Heart left ventricle (tissue), 16 donors: ENCODE results near the gene ABCC1. TPM values are rescaled to one million over a fixed set of nuclear protein-coding genes. Genes with fewer than 3 reads are reported as not detected.

ENCODE experiments used
- ATAC-seq, 4 donors: fragments of 200-7000 bp; cut with Tn5 transposase; one replicate each; pipeline ENCODE4 v1.9.1; 2020 to 2022; ENCODE audit warnings: moderate library complexity in 4 of 4, mild to moderate bottlenecking in 3 of 4, moderate number of reproducible peaks in 1 of 4
- DNase-seq, 5 donors: peaks; one replicate each; pipeline ENCODE4 v3.0.0-alpha.2; 2020
- H3K27ac ChIP-seq, 12 donors: fragments of 200-600 bp; sonication (generic) in 4 of 12; one replicate each; pipeline versions ENCODE4 v1.5.0 to v1.8.0; 2016 to 2022; ENCODE audit warnings: mild to moderate bottlenecking in 2 of 12
- H3K27me3 ChIP-seq, 9 donors: fragments of 200-600 bp; sonication (generic) in 2 of 9; one replicate each; pipeline versions ENCODE4 v1.5.1 to v1.8.0; 2016 to 2022; ENCODE audit warnings: mild to moderate bottlenecking in 3 of 9
- H3K36me3 ChIP-seq, 9 donors: fragments of 200-600 bp; sonication (generic) in 2 of 9; one replicate each; pipeline versions ENCODE4 v1.5.0 to v1.8.0; 2018 to 2022; ENCODE audit warnings: mild to moderate bottlenecking in 2 of 9
- H3K4me1 ChIP-seq, 12 donors: fragments of 200-600 bp; sonication (generic) in 4 of 12; one replicate each; pipeline versions ENCODE4 v1.5.0 to v1.8.0; 2016 to 2022; ENCODE audit warnings: mild to moderate bottlenecking in 3 of 12
- H3K4me3 ChIP-seq, 12 donors: fragments of 200-600 bp; sonication (generic) in 4 of 12; one replicate each; pipeline versions ENCODE4 v1.5.0 to v1.8.0; 2017 to 2022; ENCODE audit warnings: mild to moderate bottlenecking in 9 of 12, moderate library complexity in 4 of 12
- H3K9me3 ChIP-seq, 12 donors: fragments of 200-600 bp; sonication (generic) in 4 of 12; one replicate each; pipeline versions ENCODE4 v1.5.0 to v1.8.0; 2016 to 2022; ENCODE audit warnings: mild to moderate bottlenecking in 1 of 12
- CTCF ChIP-seq, 12 donors: fragments of 200-600 bp; sonication (generic) in 4 of 12; IDR thresholded peaks; one replicate each; pipeline versions ENCODE4 v1.5.0 to v1.8.0; 2018 to 2022; ENCODE audit warnings: antibody characterized with exemption in 12 of 12, mild to moderate bottlenecking in 5 of 12
- POLR2A ChIP-seq, 2 donors: fragments of 450-650 bp; IDR thresholded peaks; one replicate each; pipeline ENCODE4 v1.6.1; 2017; ENCODE audit warnings: antibody characterized with exemption in 2 of 2, mild to moderate bottlenecking in 2 of 2, moderate library complexity in 2 of 2
- WGBS, 4 donors: extraction: QIAGEN DNeasy Blood & Tissue Kit in 2 of 4; methylation state at CpG; one replicate each; pipeline versions ENCODE4 v1.1.5 to v1.1.7; 2013 to 2018; 5-methylcytosine and 5-hydroxymethylcytosine counted together
- intact Hi-C, 10 donors: fragments of 100-400 bp; cut with DNase I; formaldehyde crosslinking; loops; one replicate each; pipeline versions ENCODE4 v1.11.1 to v1.14.2; 2022
- polyA plus RNA-seq, 2 donors: library from polyadenylated mRNA; stranded (reverse); fragments of 200-250 nt; gene quantifications; one replicate each; pipeline ENCODE4 v1.2.3, GENCODE V29; 2013
- total RNA-seq, 9 donors: library from RNA; depleted of rRNA in 2 of 9; stranded (reverse); fragments of >200 nt in 2 of 9; fragmentation: NEBNext Ultra II Directional in 3 of 9; extraction: Animal tissue kit (Norgen Biotek cat#: 25700) in 3 of 9; gene quantifications; one replicate each; pipeline versions ENCODE4 v1.1.0 to v1.2.4, GENCODE V29; 2016 to 2023
- donor health status: ischemic (EF 13 %, LVEDD 7.1; RV severe dilation, severe dysfunction).
- donor health status: healthy with polysubstance abuse.
- donor health status: DM: no; HTN: yes; CAD: no.
- donor health status: DM: no; HTN: no; CAD: no.
- donor health status: ischemic (EF 25% LVEDD 6.9; RV normal size, moderate dysfunction).
- donor health status: ischemic (EF 25% LVEDD 5.7; RV mildly dilated, moderate dysfunction).
- donor health status: healthy.
- donor health status: DM: yes; HTN: yes; CAD: no.
- donor health status: ischemic (EF 35%, LVEDD 5.7; RV mildly dilated, moderate dysfunction).
- donor health status: nonischemic (EF 11% LVEDD 7.7; RV severe dilation, severe dysfunction).
- donor health status: DM: yes; HTN: yes; CAD: no.
- donor health status: PGD.
- donor health status: ischemic (EF 29% LVEDD 5.4; RV normal size, mild dysfunction).
- donor health status: nonischemic (EF 23%, LVEDD 6.1; RV moderate dilation, normal function).

ABCC1 gene
- total and polyA plus RNA-seq, 11 donors, result 8.1 to 28.0 (median 22.4) TPM

- H3K9me3 ChIP-seq, result peaks cover 0 to 4% (median 0%) of the 10 kb centered on the region in 12 donors
- H3K27ac ChIP-seq, result no peak overlapping the region
- no peak overlapping the region for H3K4me3 ChIP-seq
- H3K36me3 ChIP-seq, result no peaks in the 10 kb centered on the region
- H3K27me3 ChIP-seq, result no peaks in the 10 kb centered on the region
- H3K4me1 ChIP-seq, result peaks cover 0 to 6% (median 0%) of the 10 kb centered on the region in 12 donors
- TF ChIP-seq POLR2A (IDR thresholded peaks at IDR 0.05) (no peak), CTCF (IDR thresholded peaks at IDR 0.05) (no peak)
- DNase-seq (no peak), ATAC-seq (no peak)
- 92 to 95% (median 93%) methylated on average over 3 to 4 of the region's 4 CpGs for WGBS, 4 donors
- intact Hi-C loops, result no loop called here
Measured at GRCh38 chr16:16171332-16171919, 222.0 kb downstream of the ABCC1 start.

- ATAC-seq, result no peak
- DNase-seq, result peak in 1 of 5 donors; percentile 1
- Histone ChIP-seq H3K4me3 (no peak overlapping the region), H3K9me3 (peaks cover 0 to 4% (median 0%) of the 10 kb centered on the region in 12 donors), H3K27me3 (no peaks in the 10 kb centered on the region), H3K36me3 (no peaks in the 10 kb centered on the region), H3K27ac (no peak overlapping the region), H3K4me1 (peaks cover 0 to 6% (median 0%) of the 10 kb centered on the region in 12 donors)
- WGBS, 4 donors, result 80 to 89% (median 83%) methylated on average over 4 of the region's 4 CpGs
- TF ChIP-seq POLR2A (IDR thresholded peaks at IDR 0.05), result no peak
- no peak for TF ChIP-seq CTCF (IDR thresholded peaks at IDR 0.05)
- intact Hi-C loops, result no loop called here
Measured at GRCh38 chr16:16172991-16173390, 223.6 kb downstream of the ABCC1 start.

GRCh38 chr16:16175296-16175695 lies 225.9 kb downstream of the ABCC1 start:
- Histone ChIP-seq H3K36me3 (no peaks in the 10 kb centered on the region), H3K27ac (peak overlapping the region in 1 of 12 donors; percentile 29), H3K9me3 (peaks cover 0 to 4% (median 0%) of the 10 kb centered on the region in 12 donors), H3K4me3 (no peak overlapping the region), H3K27me3 (no peaks in the 10 kb centered on the region), H3K4me1 (peaks cover 0 to 6% (median 0%) of the 10 kb centered on the region in 12 donors)
- TF ChIP-seq CTCF (IDR thresholded peaks at IDR 0.05), result no peak
- no peak for TF ChIP-seq POLR2A (IDR thresholded peaks at IDR 0.05)
- intact Hi-C loops, result loop anchor here in 1 of 10 donors (2.0 kb wide), 1 partner anchor 14 kb away; no protein-coding TSS in a partner anchor
- DNase-seq (peak; percentile 29 to 69 (median 63)), ATAC-seq (peak; percentile 72 to 93 (median 92))
- 14 to 30% (median 26%) methylated on average over 3 to 5 of the region's 5 CpGs for WGBS, 4 donors

DNA sequence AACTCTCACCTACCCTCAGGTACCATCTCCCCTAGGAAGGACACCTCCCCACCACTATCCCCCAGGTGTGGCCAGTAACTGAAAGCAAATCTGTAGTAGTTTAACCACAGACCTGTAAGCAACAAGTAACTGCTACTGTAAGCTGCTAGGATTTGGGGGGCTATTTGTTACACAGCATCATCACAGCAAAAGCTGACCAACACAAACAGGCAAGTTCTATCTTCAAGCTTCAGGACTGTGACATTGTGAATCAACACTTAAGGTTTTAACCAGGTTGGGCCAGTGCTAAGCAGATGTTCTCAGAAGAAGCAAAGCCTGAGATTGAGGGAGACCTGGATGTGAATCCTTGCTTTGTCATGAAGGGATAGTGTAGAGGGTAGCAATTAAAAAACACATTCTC lies 226.9 kb downstream of the ABCC1 start:
- peaks cover 0 to 4% (median 0%) of the 10 kb centered on the region in 12 donors for H3K9me3 ChIP-seq
- ATAC-seq (no peak), DNase-seq (no peak)
- no peak overlapping the region for H3K27ac ChIP-seq
- intact Hi-C loops, result no loop called here
- H3K4me1 ChIP-seq, result peaks cover 0 to 6% (median 0%) of the 10 kb centered on the region in 12 donors
- no peaks in the 10 kb centered on the region for H3K27me3 ChIP-seq
- no peak for TF ChIP-seq POLR2A (IDR thresholded peaks at IDR 0.05)
- TF ChIP-seq CTCF (IDR thresholded peaks at IDR 0.05), result no peak
- no peaks in the 10 kb centered on the region for H3K36me3 ChIP-seq
- H3K4me3 ChIP-seq, result no peak overlapping the region
